Thyroid gland (tissue), 4 donors: ENCODE results near the gene CSH1.
"Not testable (repeated sequence)": the region's sequence is repeated elsewhere in the genome, so short reads cannot be mapped to it uniquely, and the experiment has no call there.

Experiments
- POLR2A ChIP-seq, 2 donors: fragments of 450-650 bp; IDR thresholded peaks; one replicate each; pipeline ENCODE4 v1.6.1; 2017; ENCODE audit warnings: antibody characterized with exemption in 2 of 2, mild to moderate bottlenecking in 2 of 2, moderate library complexity in 1 of 2
- TF ChIP-seq, protein P1 (sequence below), 6 experiments: fragments of 200-600 bp in 3 of 6; fragments of 450-650 bp in 3 of 6; sonication (generic) in 3 of 6; IDR thresholded peaks; one replicate each; pipeline ENCODE4 v1.5.1; 2016 to 2019; ENCODE audit warnings: antibody characterized with exemption in 6 of 6, mild to moderate bottlenecking in 2 of 6, inconsistent platforms in 1 of 6, moderate library complexity in 1 of 6

DNA sequence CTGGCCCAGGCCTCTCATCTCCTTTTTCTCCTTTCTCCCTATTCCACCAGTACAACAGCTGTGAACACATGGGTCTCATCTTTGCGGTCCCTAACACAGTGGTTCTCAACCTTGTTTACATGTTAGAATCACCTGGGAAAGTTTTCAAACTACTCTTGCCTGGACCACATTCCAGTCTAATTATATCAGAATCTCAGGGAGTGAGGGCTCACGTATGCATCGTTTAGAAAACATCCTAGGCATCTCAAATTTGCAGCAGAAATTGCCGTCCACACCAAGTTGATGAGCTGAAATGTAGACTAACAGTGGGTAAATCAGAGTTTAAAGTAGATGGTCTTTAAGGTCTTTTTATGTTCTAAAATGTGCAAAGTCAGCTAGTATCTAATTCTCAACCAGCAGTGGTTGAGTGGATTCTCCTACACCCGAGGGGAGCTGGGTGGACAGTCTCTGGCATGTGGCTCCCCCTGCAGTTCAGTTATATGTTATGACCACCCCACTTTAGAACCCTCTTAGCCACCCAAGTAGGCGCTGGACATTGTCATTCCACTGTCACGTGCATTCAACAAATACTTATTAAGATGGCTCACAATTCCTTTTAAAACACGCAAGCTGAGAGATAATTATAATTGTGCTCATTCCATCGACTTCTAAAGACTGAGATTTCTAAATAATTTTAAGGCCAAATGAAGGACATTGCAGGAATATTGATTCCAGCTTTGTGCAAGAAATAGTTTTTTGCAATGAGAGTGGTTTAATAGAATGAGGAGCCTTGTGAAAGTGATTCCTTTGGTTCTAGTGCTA lies 26.7 kb downstream of the CSH1 start:
- not testable (repeated sequence) for TF ChIP-seq POLR2A (IDR thresholded peaks at IDR 0.05)
- TF ChIP-seq, protein P1, sequence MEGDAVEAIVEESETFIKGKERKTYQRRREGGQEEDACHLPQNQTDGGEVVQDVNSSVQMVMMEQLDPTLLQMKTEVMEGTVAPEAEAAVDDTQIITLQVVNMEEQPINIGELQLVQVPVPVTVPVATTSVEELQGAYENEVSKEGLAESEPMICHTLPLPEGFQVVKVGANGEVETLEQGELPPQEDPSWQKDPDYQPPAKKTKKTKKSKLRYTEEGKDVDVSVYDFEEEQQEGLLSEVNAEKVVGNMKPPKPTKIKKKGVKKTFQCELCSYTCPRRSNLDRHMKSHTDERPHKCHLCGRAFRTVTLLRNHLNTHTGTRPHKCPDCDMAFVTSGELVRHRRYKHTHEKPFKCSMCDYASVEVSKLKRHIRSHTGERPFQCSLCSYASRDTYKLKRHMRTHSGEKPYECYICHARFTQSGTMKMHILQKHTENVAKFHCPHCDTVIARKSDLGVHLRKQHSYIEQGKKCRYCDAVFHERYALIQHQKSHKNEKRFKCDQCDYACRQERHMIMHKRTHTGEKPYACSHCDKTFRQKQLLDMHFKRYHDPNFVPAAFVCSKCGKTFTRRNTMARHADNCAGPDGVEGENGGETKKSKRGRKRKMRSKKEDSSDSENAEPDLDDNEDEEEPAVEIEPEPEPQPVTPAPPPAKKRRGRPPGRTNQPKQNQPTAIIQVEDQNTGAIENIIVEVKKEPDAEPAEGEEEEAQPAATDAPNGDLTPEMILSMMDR (IDR thresholded peaks at IDR 0.05) = not testable (repeated sequence)
